HEK293T (cell line): ENCODE results near the gene LGALS7.

Experiments
- BHLHE40 ChIP-seq: fragments of 450-650 bp; IDR thresholded peaks from 2 replicates; pipeline ENCODE4 v1.6.1; 2016; ENCODE audit warnings: mild to moderate bottlenecking, moderate library complexity, borderline replicate concordance
- FOXA1 ChIP-seq: fragments of 450-650 bp; IDR thresholded peaks from 2 replicates; pipeline ENCODE4 v1.6.1; 2016; ENCODE audit warnings: mild to moderate bottlenecking
- FOXM1 ChIP-seq: fragments of 450-650 bp; IDR thresholded peaks from 2 replicates; pipeline ENCODE4 v1.6.1; 2017; ENCODE audit warnings: mild to moderate bottlenecking, borderline replicate concordance
- HDGF ChIP-seq: fragments of 450-650 bp; IDR thresholded peaks from 2 replicates; pipeline ENCODE4 v1.6.1; 2017; ENCODE audit warnings: antibody characterized with exemption, borderline replicate concordance
- SP1 ChIP-seq: fragments of 450-650 bp; IDR thresholded peaks from 2 replicates; pipeline ENCODE4 v1.6.1; 2017
- TARDBP ChIP-seq: fragments of 450-650 bp; IDR thresholded peaks from 2 replicates; pipeline ENCODE4 v1.6.1; 2016
- ZNF384 ChIP-seq: fragments of 450-650 bp; IDR thresholded peaks from 2 replicates; pipeline ENCODE4 v1.6.1; 2016

DNA sequence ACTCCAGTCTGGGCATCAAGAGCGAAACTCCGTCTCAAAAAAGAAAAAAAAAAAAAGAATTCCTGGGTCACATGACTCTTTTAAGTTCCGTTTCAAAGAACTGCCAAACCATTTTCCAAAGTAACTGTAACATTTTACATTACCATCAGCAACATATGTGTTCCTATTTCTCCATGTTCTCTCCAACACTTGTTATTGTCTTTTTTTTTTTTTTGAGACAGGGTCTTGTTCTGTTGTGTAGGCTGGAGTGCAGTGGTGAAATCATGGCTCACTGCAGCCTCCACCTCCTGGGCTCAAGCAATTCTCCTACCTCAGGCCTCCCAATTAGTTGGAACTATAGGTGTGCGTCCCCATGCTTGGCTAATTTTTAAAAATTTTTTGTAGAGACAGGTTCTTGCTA is 22.2 kb upstream of the LGALS7 start:
- TF ChIP-seq SP1 (no peak), TARDBP (no peak), HDGF (no peak), ZNF384 (no peak), FOXA1 (no peak), BHLHE40 (no peak), FOXM1 (no peak)
